Astrocyte (in vitro differentiated cells and primary cell): ENCODE measurements around the gene APOC3. TPM values are rescaled to one million over a fixed set of nuclear protein-coding genes. Genes with fewer than 3 reads are reported as not detected.

Experiments used
- DNase-seq: peaks from one replicate; pipeline ENCODE4 v3.0.0-alpha.2; 2010; ENCODE audit warnings: low read depth
- FAIRE-seq: peaks from 2 replicates; lab custom pipeline; 2011; peaks lifted over from hg19 to GRCh38; lab: Jason Lieb, UNC
- H2AFZ ChIP-seq: 2 replicates; pipeline ENCODE4 v1.6.0; 2012; ENCODE audit warnings: low read depth, low read length, inconsistent platforms
- H3K27ac ChIP-seq: 2 replicates; pipeline ENCODE4 v1.5.1; 2011; ENCODE audit warnings: low read depth, low read length, inconsistent platforms
- H3K27me3 ChIP-seq: 2 replicates; pipeline ENCODE4 v1.6.0; 2011; ENCODE audit warnings: low read length, inconsistent platforms; ENCODE audit not compliant: insufficient read depth
- H3K36me3 ChIP-seq: 2 replicates; pipeline ENCODE4 v1.5.1; 2011; ENCODE audit warnings: low read length, inconsistent platforms; ENCODE audit not compliant: insufficient read depth
- H3K4me1 ChIP-seq: 2 replicates; pipeline ENCODE4 v1.5.1; 2011; ENCODE audit warnings: low read length, inconsistent platforms; ENCODE audit not compliant: insufficient read depth
- H3K4me2 ChIP-seq: 2 replicates; pipeline ENCODE4 v1.6.0; 2012; ENCODE audit warnings: low read length, inconsistent platforms
- H3K4me3 ChIP-seq: 2 replicates; pipeline ENCODE4 v1.5.1; 2011; ENCODE audit warnings: low read depth, mild to moderate bottlenecking, low read length, inconsistent platforms; ENCODE audit not compliant: insufficient read depth
- H3K79me2 ChIP-seq: 2 replicates; pipeline ENCODE4 v1.6.0; 2012; ENCODE audit warnings: mild to moderate bottlenecking, low read length, inconsistent platforms; ENCODE audit not compliant: insufficient read depth
- H3K9ac ChIP-seq: 2 replicates; pipeline ENCODE4 v1.6.0; 2012; ENCODE audit warnings: mild to moderate bottlenecking, low read length, inconsistent platforms
- H3K9me3 ChIP-seq: 2 replicates; pipeline ENCODE4 v1.5.1; 2012; ENCODE audit warnings: low read depth, mild to moderate bottlenecking, low read length, inconsistent platforms; ENCODE audit not compliant: insufficient read depth
- H4K20me1 ChIP-seq: 2 replicates; pipeline ENCODE4 v1.6.0; 2012; ENCODE audit warnings: low read length, inconsistent platforms; ENCODE audit not compliant: insufficient read depth
- H3K27ac Mint-ChIP-seq: one replicate; pipeline ENCODE4 v1.8.0; 2021; ENCODE audit warnings: mild to moderate bottlenecking, mixed read lengths; ENCODE audit not compliant: unreplicated experiment
- H3K27me3 Mint-ChIP-seq: one replicate; pipeline ENCODE4 v1.8.0; 2021; ENCODE audit warnings: low read depth, mixed read lengths; ENCODE audit not compliant: unreplicated experiment
- H3K36me3 Mint-ChIP-seq: one replicate; pipeline ENCODE4 v1.8.0; 2021; ENCODE audit warnings: low read depth, mixed read lengths; ENCODE audit not compliant: unreplicated experiment
- H3K4me1 Mint-ChIP-seq: one replicate; pipeline ENCODE4 v1.8.0; 2021; ENCODE audit warnings: low read depth, mixed read lengths; ENCODE audit not compliant: unreplicated experiment
- H3K4me3 Mint-ChIP-seq: one replicate; pipeline ENCODE4 v1.8.0; 2021; ENCODE audit warnings: mild to moderate bottlenecking, moderate library complexity, mixed read lengths; ENCODE audit not compliant: unreplicated experiment
- H3K9me3 Mint-ChIP-seq: one replicate; pipeline ENCODE4 v1.8.0; 2021; ENCODE audit warnings: mild to moderate bottlenecking, mixed read lengths; ENCODE audit not compliant: unreplicated experiment
- EZH2 ChIP-seq: IDR thresholded peaks from 2 replicates; pipeline ENCODE4 v1.6.1; 2012; ENCODE audit warnings: mild to moderate bottlenecking, low read length, inconsistent platforms; ENCODE audit not compliant: insufficient read depth
- total RNA-seq: library from RNA; stranded (reverse); gene quantifications from 2 replicates; pipeline ENCODE4 v1.2.1, GENCODE V29; 2021
- TF ChIP-seq, protein P1 (sequence below): IDR thresholded peaks from 2 replicates; pipeline ENCODE4 v1.5.1; 2011; ENCODE audit warnings: low read depth, mild to moderate bottlenecking, inconsistent platforms, low read length, moderate library complexity; ENCODE audit not compliant: insufficient read depth

APOC3 gene
- total RNA-seq, 1 donor from 2014 or later: not detected

DNA sequence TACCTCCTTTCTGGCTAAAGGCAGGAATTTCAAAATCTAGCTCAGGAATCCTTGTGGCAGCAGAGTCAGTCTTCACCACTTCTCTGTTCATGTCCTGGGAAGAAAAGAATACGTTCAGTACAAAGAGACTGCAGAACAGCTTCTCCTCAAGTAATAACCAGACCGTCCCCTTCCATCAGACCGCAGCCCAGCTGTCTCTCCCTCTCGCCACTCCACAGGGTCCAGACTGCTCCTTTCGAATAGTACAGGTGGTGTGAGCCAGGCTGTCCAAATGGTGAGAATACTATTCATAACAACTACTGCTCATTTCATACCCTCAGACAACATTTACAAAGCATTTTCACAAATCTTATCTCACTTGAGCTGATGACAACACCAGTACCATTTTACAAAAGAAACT lies 42.7 kb upstream of the APOC3 start:
- H3K4me1 Mint-ChIP-seq: peaks cover 20% of the 10 kb centered on the region
- peaks cover 13% of the 10 kb centered on the region for H3K27me3 Mint-ChIP-seq
- no peaks in the 10 kb centered on the region for H3K27me3 ChIP-seq
- TF ChIP-seq, protein P1, sequence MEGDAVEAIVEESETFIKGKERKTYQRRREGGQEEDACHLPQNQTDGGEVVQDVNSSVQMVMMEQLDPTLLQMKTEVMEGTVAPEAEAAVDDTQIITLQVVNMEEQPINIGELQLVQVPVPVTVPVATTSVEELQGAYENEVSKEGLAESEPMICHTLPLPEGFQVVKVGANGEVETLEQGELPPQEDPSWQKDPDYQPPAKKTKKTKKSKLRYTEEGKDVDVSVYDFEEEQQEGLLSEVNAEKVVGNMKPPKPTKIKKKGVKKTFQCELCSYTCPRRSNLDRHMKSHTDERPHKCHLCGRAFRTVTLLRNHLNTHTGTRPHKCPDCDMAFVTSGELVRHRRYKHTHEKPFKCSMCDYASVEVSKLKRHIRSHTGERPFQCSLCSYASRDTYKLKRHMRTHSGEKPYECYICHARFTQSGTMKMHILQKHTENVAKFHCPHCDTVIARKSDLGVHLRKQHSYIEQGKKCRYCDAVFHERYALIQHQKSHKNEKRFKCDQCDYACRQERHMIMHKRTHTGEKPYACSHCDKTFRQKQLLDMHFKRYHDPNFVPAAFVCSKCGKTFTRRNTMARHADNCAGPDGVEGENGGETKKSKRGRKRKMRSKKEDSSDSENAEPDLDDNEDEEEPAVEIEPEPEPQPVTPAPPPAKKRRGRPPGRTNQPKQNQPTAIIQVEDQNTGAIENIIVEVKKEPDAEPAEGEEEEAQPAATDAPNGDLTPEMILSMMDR: no peak
- no peak for TF ChIP-seq EZH2
- H3K36me3 ChIP-seq: peaks cover 48% of the 10 kb centered on the region
- no peak for DNase-seq
- H3K36me3 Mint-ChIP-seq: peaks cover 21% of the 10 kb centered on the region
- peaks cover 27% of the 10 kb centered on the region for H4K20me1 ChIP-seq
- peaks cover 28% of the 10 kb centered on the region for H3K79me2 ChIP-seq
- peaks cover 29% of the 10 kb centered on the region for H3K4me1 ChIP-seq
- H3K4me3 Mint-ChIP-seq: peak overlapping the region; percentile 89
- H3K9me3 ChIP-seq: no peaks in the 10 kb centered on the region
- peak overlapping the region; percentile 94 for H3K9ac ChIP-seq
- FAIRE-seq: no peak
- H2AFZ ChIP-seq: no peak overlapping the region
- no peak overlapping the region for H3K27ac ChIP-seq
- H3K4me3 ChIP-seq: peak overlapping the region; percentile 91
- H3K27ac Mint-ChIP-seq: peak overlapping the region; percentile 84
- H3K4me2 ChIP-seq: peak overlapping the region; percentile 97
- H3K9me3 Mint-ChIP-seq: no peaks in the 10 kb centered on the region

DNA sequence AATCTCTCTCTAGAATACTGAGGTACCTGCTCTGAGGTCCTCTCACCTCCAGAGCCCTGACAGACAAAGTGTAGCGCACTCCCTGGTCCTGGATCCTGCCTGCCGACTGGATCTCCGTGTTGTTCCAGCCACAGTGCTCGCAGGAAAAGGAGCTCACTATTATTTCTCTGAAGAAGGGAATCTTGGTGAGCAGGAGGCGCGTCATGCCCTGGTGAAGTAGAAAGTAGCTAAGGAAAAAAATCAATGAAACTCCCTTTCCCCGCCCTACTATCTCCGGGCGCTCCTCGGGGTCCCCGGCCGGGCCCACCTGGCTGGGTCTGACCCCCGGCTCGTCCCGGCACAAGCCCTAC lies 42.3 kb upstream of the APOC3 start:
- peaks cover 20% of the 10 kb centered on the region for H3K4me1 Mint-ChIP-seq
- H3K36me3 Mint-ChIP-seq: peaks cover 18% of the 10 kb centered on the region
- H3K9me3 Mint-ChIP-seq: no peaks in the 10 kb centered on the region
- H4K20me1 ChIP-seq: peaks cover 22% of the 10 kb centered on the region
- peak overlapping the region; percentile 89 for H3K4me3 Mint-ChIP-seq
- H3K27ac ChIP-seq: peak overlapping the region; percentile 91
- peak overlapping the region; percentile 98 for H2AFZ ChIP-seq
- no peaks in the 10 kb centered on the region for H3K9me3 ChIP-seq
- H3K4me3 ChIP-seq: peak overlapping the region; percentile 91
- H3K27me3 Mint-ChIP-seq: peaks cover 13% of the 10 kb centered on the region
- peak overlapping the region; percentile 94 for H3K9ac ChIP-seq
- H3K27ac Mint-ChIP-seq: peak overlapping the region; percentile 84
- H3K4me2 ChIP-seq: peak overlapping the region; percentile 97
- H3K4me1 ChIP-seq: peaks cover 29% of the 10 kb centered on the region
- no peaks in the 10 kb centered on the region for H3K27me3 ChIP-seq
- DNase-seq (no peak), FAIRE-seq (no peak)
- peaks cover 44% of the 10 kb centered on the region for H3K36me3 ChIP-seq
- no peak for TF ChIP-seq EZH2
- TF ChIP-seq, protein P1: no peak
- H3K79me2 ChIP-seq: peaks cover 24% of the 10 kb centered on the region

DNA sequence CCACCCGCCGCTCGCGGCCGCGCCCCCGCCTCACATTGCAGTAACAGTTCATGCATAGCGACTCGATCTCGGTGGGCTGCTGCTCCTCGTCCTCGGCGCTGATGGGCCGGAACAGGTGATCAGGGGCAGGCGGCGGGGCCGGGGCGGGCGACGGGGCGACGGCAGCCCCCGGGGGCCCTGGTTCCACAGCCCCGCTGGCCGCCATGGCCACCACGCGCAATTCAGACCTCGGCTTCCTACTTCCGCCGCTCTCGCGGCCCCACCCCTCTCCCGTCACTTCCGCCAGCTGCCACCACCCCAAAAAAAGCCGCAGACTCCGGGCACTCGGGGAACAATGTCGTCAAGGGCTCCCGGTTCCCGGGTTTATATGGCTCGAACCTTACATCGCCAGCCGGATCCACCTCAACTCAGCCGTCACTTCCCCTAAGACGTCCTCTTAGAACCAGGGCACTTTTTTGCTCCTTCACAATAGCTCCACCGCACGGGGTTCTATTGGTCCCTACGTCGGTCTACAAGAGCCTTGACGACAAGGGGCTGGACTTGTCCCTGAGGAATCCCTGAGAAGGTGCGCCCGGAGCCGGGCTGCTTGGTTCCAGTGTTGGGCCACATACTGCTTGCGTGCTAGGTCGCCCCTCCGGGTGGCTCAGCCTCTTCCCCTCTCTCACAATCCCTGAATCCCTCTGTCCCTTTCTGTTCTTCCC lies 41.8 kb upstream of the APOC3 start, which contains the start of gene ZPR1:
Gene ZPR1 (minus strand): TSS at position 238 of the 701 bp plus-strand sequence. CDS start 33 bp downstream, at position 205.
- Histone ChIP-seq H2AFZ (peak within 1 kb of the TSS; percentile 98), H3K79me2 (peaks cover 24% of the 10 kb centered on the region), H3K9ac (peak within 1 kb of the TSS; percentile 94), H3K36me3 (peaks cover 39% of the 10 kb centered on the region), H3K27me3 (no peaks in the 10 kb centered on the region), H3K4me1 (peaks cover 31% of the 10 kb centered on the region), H3K4me3 (peak within 1 kb of the TSS; percentile 91), H3K4me2 (peak within 1 kb of the TSS; percentile 97), H4K20me1 (peaks cover 17% of the 10 kb centered on the region), H3K9me3 (no peaks in the 10 kb centered on the region), H3K27ac (peak within 1 kb of the TSS; percentile 91)
- Mint-ChIP-seq H3K36me3 (peaks cover 15% of the 10 kb centered on the region), H3K4me3 (peak within 1 kb of the TSS; percentile 89), H3K4me1 (peaks cover 18% of the 10 kb centered on the region), H3K27ac (peak within 1 kb of the TSS; percentile 97), H3K9me3 (no peaks in the 10 kb centered on the region), H3K27me3 (peaks cover 13% of the 10 kb centered on the region)
- FAIRE-seq (no peak), DNase-seq (peak; percentile 65)
- TF ChIP-seq, protein P1: no peak
- no peak for TF ChIP-seq EZH2
